GM19025 (cell line): ENCODE data around the gene KCTD16.

ENCODE experiments used
- ATAC-seq: cut with Tn5 transposase; IDR thresholded peaks from one replicate; pipeline ENCODE4 v1.9.1; 2021; ENCODE audit warnings: mild to moderate bottlenecking, low read depth, moderate library complexity; ENCODE audit not compliant: unreplicated experiment

KCTD16 gene

DNA sequence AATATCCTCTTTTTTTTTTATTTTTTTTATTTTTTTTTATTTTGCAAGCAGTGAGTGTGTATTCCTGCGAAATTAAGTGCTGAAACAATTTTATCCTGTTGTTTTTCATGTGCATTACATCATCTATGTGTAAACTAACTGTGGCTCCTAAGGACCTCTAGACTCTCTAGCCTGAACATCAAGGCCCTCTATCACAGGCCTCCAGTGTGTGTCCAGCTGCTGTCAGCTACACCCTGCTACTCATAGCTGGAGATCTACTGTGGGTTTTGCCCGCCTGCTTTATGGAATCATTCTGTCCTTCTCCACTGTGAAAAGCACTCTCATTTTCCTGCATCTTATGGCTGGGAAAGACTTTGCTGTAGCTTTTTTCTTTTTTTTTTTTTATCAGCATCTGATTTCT is 157.8 kb downstream of the KCTD16 start:
- no peak for ATAC-seq

GRCh38 chr5:144328980-144329379 is 158.3 kb downstream of the KCTD16 start:
- ATAC-seq, result no peak

- no peak for ATAC-seq
These were observed 159.0 kb downstream of the KCTD16 start for GRCh38 chr5:144329681-144330080.

DNA sequence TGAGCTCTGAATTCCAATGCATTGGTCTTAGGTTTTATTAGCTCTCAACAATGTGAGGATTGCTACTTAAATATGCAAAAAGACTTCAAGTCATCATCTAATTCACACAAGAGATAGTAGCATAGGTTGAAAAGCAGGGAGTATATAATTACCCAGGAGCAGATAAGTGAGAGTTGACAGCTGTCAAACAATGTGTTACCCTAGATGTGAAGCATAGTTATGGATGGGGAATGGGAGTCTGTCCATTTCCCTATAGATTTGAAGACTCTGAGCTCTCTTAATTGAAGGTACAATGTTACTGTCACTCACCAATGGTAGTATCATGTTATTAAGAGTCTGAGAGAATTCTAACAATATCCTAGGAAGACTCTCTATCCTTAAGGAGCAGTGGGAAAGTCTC is 160.7 kb downstream of the KCTD16 start:
- no peak for ATAC-seq

DNA sequence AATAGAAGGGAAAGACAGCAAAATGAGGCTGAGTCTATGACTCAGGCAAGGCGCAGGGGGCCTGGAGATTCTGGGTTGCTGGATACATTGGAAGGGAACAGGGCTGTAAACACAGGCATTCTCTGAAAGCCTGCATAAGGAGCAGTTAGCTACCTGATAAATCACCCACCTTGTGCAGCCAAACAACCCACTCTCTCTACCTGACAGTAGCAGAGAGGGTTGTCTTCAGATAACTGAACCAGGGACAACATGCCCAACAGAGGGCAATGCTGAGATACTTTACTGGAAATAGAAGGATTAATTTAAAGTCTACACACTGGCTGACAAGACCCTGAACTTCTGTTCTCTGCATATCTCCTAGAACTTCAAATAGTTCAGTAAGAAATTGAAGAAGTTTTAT is 161.6 kb downstream of the KCTD16 start:
- ATAC-seq, result no peak

- ATAC-seq, result peak; percentile 65
These were observed 162.8 kb downstream of the KCTD16 start for GRCh38 chr5:144333336-144333920.

DNA sequence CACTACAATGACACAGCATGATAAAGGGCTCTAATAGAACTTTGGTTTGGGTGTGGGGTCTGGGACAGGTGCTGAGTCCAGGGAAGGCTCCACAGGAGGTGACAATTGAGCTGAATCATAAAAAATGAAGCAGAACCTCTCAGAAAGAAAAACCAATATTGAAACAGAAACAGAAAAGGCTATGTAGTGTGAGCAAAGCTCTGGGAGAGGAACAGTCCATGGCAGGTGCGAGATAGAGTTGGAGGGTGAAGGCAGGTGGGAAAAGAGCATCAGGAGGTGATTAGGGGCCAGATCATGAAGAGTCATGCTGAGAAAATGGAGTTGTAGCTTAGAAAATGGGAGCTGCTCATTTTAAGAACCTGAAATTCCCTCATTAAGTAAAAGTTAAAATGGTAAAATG is 164.9 kb downstream of the KCTD16 start:
- ATAC-seq, result peak; percentile 47

GRCh38 chr5:144336191-144336961 is 165.7 kb downstream of the KCTD16 start:
- no peak for ATAC-seq

- no peak for ATAC-seq
These were observed 181.7 kb downstream of the KCTD16 start for GRCh38 chr5:144352330-144352729.

DNA sequence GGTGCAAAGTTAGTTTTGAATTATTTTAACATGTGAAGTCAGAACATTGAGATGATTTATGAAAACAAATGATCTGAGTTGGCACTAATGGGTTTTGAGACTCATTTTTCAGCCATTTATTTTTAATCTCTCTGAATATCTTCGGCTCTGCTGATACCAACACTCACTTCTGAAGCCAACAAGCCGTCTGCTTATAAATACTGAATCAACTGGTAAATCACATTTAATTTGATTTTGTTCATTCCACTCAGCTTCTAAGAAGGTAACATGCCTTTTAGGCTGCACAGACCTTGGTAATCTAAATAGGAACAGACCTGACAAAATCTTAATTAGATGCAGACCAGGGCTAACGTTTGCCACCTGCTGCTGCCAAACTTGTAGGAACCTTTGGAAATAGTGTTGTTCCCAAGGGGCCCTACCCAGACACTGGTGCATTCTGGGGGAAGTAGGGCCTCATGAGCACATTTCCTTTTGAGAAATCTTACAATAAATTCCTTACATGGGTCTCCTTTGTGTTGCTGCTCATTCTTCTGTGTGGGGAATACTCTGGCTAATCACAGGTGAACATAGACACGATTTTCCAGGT is 182.2 kb downstream of the KCTD16 start:
- ATAC-seq, result no peak

- no peak for ATAC-seq
These were observed 185.8 kb downstream of the KCTD16 start for GRCh38 chr5:144356489-144356888.

DNA sequence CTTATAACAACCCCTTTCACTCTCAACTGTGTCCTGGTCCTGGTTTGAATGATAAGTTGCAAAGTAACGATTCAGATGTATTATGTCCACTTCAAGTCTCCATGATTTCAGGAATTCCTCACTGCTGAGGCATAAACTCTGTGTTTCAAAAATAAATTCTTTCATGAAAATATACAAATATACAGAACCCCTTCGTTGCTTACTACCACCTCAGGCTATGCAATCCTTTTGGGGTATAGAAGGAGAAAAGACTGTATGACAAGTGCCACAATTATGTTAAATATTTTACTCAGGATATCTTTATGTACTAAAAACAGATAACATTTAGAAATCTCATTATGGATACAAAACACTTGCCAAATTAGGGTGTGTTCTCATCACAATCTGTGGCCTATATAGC is 190.7 kb downstream of the KCTD16 start:
- no peak for ATAC-seq

GRCh38 chr5:144365885-144366284 is 195.2 kb downstream of the KCTD16 start:
- no peak for ATAC-seq

GRCh38 chr5:144367991-144368390 is 197.3 kb downstream of the KCTD16 start:
- no peak for ATAC-seq

- no peak for ATAC-seq
These were observed 197.9 kb downstream of the KCTD16 start for GRCh38 chr5:144368556-144368955.

- no peak for ATAC-seq
These were observed 198.3 kb downstream of the KCTD16 start for GRCh38 chr5:144369006-144369405.

DNA sequence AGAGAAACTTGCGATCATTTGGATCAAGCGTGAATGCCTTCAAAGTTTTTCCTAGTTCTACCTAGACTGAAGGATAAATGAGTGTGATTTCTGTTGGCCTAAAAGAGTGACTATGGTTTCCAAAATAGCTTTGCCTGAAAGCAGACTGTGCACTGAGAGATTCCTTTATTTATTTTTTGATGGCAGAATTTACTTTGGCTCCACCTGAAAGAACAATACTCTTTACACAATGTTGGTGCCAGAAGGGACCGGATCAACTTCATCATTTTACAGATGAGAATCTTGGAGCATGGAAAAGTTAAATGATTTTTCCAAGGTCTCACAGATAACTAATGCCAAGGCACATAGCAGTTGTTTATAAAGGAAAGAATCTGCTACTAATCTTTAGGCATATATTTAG is 199.6 kb downstream of the KCTD16 start:
- ATAC-seq, result no peak

DNA sequence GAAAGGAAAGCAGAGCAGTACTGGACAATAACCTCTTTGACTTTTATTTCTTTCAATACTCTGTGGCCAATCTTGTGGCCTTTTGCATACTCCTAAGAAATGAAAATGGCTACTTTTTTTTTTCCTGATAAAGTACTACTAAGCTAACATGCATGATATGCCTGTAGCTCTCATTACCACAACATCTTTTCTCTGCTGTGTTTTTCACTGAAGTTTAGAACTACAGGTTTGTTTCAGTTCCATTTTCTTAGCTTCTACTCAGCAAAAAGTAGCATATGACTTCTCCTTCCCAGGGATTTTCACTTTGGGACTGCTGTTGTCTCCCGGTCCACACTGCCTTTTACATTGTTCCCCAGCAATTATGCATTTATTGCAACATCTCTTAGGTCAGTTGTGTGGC is 204.0 kb downstream of the KCTD16 start:
- ATAC-seq, result no peak

GRCh38 chr5:144377207-144377606 is 206.5 kb downstream of the KCTD16 start:
- ATAC-seq, result no peak

- no peak for ATAC-seq
These were observed 208.0 kb downstream of the KCTD16 start for GRCh38 chr5:144378681-144379080.

GRCh38 chr5:144385597-144385996 is 214.9 kb downstream of the KCTD16 start:
- ATAC-seq, result no peak

- ATAC-seq, result no peak
These were observed 215.6 kb downstream of the KCTD16 start for GRCh38 chr5:144386315-144386714.
